GM18868 (cell line): ENCODE results near the gene UPK1A.

ENCODE experiments used
- ATAC-seq: cut with Tn5 transposase; IDR thresholded peaks from one replicate; pipeline ENCODE4 v1.9.1; 2021; ENCODE audit warnings: mild to moderate bottlenecking, moderate library complexity; ENCODE audit not compliant: unreplicated experiment

The UPK1A gene

GRCh38 chr19:35666251-35666913 lies at the start of gene UPK1A:
Gene UPK1A, plus strand, starts transcription at chr19:35666517. Its CDS starts 296 bp downstream, at chr19:35666813.
- ATAC-seq = no peak

GRCh38 chr19:35618857-35619256 lies 47.5 kb upstream of the UPK1A start:
- no peak for ATAC-seq

- ATAC-seq = no peak
These were observed 46.9 kb upstream of the UPK1A start for GRCh38 chr19:35619290-35619923.

- ATAC-seq = no peak
These were observed 46.3 kb upstream of the UPK1A start for GRCh38 chr19:35620001-35620400.

GRCh38 chr19:35621708-35622107 lies 44.6 kb upstream of the UPK1A start:
- no peak for ATAC-seq

- no peak for ATAC-seq
These were observed 43.6 kb upstream of the UPK1A start for GRCh38 chr19:35622750-35623149.

GRCh38 chr19:35623327-35624010 lies 42.8 kb upstream of the UPK1A start:
- no peak for ATAC-seq

GRCh38 chr19:35628264-35628564 lies 38.1 kb upstream of the UPK1A start:
- no peak for ATAC-seq

GRCh38 chr19:35628565-35629331 lies 37.6 kb upstream of the UPK1A start, which contains the start of gene RBM42:
Gene RBM42, plus strand, starts transcription at chr19:35629036. Its CDS starts 118 bp downstream, at chr19:35629154.
- ATAC-seq = peak; percentile 97

GRCh38 chr19:35629332-35629633 lies 37.0 kb upstream of the UPK1A start:
- ATAC-seq = no peak

GRCh38 chr19:35633727-35634440 lies 32.4 kb upstream of the UPK1A start:
- no peak for ATAC-seq

GRCh38 chr19:35636651-35637050 lies 29.7 kb upstream of the UPK1A start:
- no peak for ATAC-seq

GRCh38 chr19:35637165-35637564 lies 29.2 kb upstream of the UPK1A start:
- ATAC-seq = no peak

GRCh38 chr19:35639321-35639639 lies 27.0 kb upstream of the UPK1A start:
- ATAC-seq = no peak

GRCh38 chr19:35639863-35640262 lies 26.5 kb upstream of the UPK1A start:
- ATAC-seq = no peak

- no peak for ATAC-seq
These were observed 24.7 kb upstream of the UPK1A start, which contains the start of gene ETV2 for GRCh38 chr19:35641515-35642151. Gene ETV2, plus strand, starts transcription at chr19:35641745. Its CDS starts 716 bp downstream, at chr19:35642461.

GRCh38 chr19:35642312-35642711 lies 24.0 kb upstream of the UPK1A start:
- no peak for ATAC-seq

GRCh38 chr19:35642798-35643254 lies 23.5 kb upstream of the UPK1A start:
- no peak for ATAC-seq

- ATAC-seq = peak; percentile 37
These were observed 22.8 kb upstream of the UPK1A start for GRCh38 chr19:35643255-35644205.
